ENCODE measurements around the gene MRPS31. TPM values are rescaled to one million over a fixed set of nuclear protein-coding genes. Genes with fewer than 3 reads are reported as not detected.
A peak's percentile ranks its signal among the peaks of the same experiment; 100 is the strongest.

The MRPS31 gene
- total RNA-seq, 2 donors from 2014 or later: 32.0 to 38.7 TPM

DNA sequence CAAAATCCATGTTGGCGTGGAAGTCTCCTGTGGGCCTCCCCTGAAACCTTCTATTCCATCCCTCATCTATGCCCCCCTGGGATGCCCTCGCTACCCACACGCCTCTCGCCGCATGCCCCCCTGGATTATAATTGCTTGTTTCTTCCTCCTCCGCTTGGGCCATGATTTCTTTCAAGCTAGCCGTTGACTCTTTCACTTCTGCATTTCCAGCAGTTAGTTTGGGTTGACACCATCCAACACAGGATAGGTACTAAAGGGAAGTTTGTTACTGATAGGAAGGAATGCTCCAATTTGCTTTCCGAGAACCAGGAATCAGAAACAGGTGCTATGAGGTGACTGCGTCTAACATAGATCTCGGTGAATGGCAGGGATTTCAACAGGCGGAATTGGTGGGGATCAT, 10.7 kb upstream of the MRPS31 start:
- Histone ChIP-seq H3K4me1 (ENCODE audit: control insufficient read depth, insufficient read depth, low read length) (no peaks in the 10 kb centered on the region), H3K27me3 (ENCODE audit: control insufficient read depth, insufficient read depth, low read length, poor library complexity, severe bottlenecking) (no peaks in the 10 kb centered on the region), H3K9me3 (ENCODE audit: control insufficient read depth, low read length) (no peaks in the 10 kb centered on the region), H3K9ac (ENCODE audit: extremely low read depth, low read length, poor library complexity, severe bottlenecking) (no peak overlapping the region), H3K4me3 (ENCODE audit: low read length) (no peak overlapping the region), H3K27ac (ENCODE audit: low read depth, low read length) (no peak overlapping the region), H3K36me3 (ENCODE audit: control insufficient read depth, insufficient read depth, low read length) (no peaks in the 10 kb centered on the region)
- no peaks in the 10 kb centered on the region for H3K9me3 Mint-ChIP-seq
- WGBS, 2 experiments (ENCODE audit: insufficient coverage in 1 of 2, insufficient read length in 1 of 2): 94 to 97% methylated on average over 7 to 11 of the region's 11 CpGs
- no peak for DNase-seq
- no peak overlapping the region for H3K27ac Mint-ChIP-seq
- no peaks in the 10 kb centered on the region for H3K27me3 Mint-ChIP-seq (ENCODE audit: insufficient read depth)
- TF ChIP-seq, protein P1, sequence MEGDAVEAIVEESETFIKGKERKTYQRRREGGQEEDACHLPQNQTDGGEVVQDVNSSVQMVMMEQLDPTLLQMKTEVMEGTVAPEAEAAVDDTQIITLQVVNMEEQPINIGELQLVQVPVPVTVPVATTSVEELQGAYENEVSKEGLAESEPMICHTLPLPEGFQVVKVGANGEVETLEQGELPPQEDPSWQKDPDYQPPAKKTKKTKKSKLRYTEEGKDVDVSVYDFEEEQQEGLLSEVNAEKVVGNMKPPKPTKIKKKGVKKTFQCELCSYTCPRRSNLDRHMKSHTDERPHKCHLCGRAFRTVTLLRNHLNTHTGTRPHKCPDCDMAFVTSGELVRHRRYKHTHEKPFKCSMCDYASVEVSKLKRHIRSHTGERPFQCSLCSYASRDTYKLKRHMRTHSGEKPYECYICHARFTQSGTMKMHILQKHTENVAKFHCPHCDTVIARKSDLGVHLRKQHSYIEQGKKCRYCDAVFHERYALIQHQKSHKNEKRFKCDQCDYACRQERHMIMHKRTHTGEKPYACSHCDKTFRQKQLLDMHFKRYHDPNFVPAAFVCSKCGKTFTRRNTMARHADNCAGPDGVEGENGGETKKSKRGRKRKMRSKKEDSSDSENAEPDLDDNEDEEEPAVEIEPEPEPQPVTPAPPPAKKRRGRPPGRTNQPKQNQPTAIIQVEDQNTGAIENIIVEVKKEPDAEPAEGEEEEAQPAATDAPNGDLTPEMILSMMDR (conservative IDR thresholded peaks at IDR 0.05): no peak
- H3K36me3 Mint-ChIP-seq (ENCODE audit: low read depth): no peaks in the 10 kb centered on the region
- no peak overlapping the region for H3K4me3 Mint-ChIP-seq
- H3K4me1 Mint-ChIP-seq: peaks cover 6% of the 10 kb centered on the region

GRCh38 chr13:40780822-40781401, 9.9 kb upstream of the MRPS31 start:
- TF ChIP-seq, protein P1 (conservative IDR thresholded peaks at IDR 0.05): peak; percentile 43
- H3K4me1 Mint-ChIP-seq: peaks cover 6% of the 10 kb centered on the region
- H3K4me3 ChIP-seq (ENCODE audit: low read length): no peak overlapping the region
- no peaks in the 10 kb centered on the region for H3K27me3 Mint-ChIP-seq (ENCODE audit: insufficient read depth)
- no peak overlapping the region for H3K4me3 Mint-ChIP-seq
- no peaks in the 10 kb centered on the region for H3K9me3 Mint-ChIP-seq
- H3K4me1 ChIP-seq (ENCODE audit: control insufficient read depth, insufficient read depth, low read length): no peaks in the 10 kb centered on the region
- 79 to 84% methylated on average over 7 to 14 of the region's 14 CpGs for WGBS, 2 experiments (ENCODE audit: insufficient coverage in 1 of 2, insufficient read length in 1 of 2)
- no peaks in the 10 kb centered on the region for H3K27me3 ChIP-seq (ENCODE audit: control insufficient read depth, insufficient read depth, low read length, poor library complexity, severe bottlenecking)
- H3K27ac Mint-ChIP-seq: no peak overlapping the region
- H3K9ac ChIP-seq (ENCODE audit: extremely low read depth, low read length, poor library complexity, severe bottlenecking): no peak overlapping the region
- H3K36me3 Mint-ChIP-seq (ENCODE audit: low read depth): no peaks in the 10 kb centered on the region
- no peaks in the 10 kb centered on the region for H3K9me3 ChIP-seq (ENCODE audit: control insufficient read depth, low read length)
- no peaks in the 10 kb centered on the region for H3K36me3 ChIP-seq (ENCODE audit: control insufficient read depth, insufficient read depth, low read length)
- no peak overlapping the region for H3K27ac ChIP-seq (ENCODE audit: low read depth, low read length)
- DNase-seq: peak; percentile 58

- Histone ChIP-seq H3K27ac (ENCODE audit: low read depth, low read length) (no peak overlapping the region), H3K9me3 (ENCODE audit: control insufficient read depth, low read length) (no peaks in the 10 kb centered on the region), H3K4me1 (ENCODE audit: control insufficient read depth, insufficient read depth, low read length) (no peaks in the 10 kb centered on the region), H3K36me3 (ENCODE audit: control insufficient read depth, insufficient read depth, low read length) (no peaks in the 10 kb centered on the region), H3K9ac (ENCODE audit: extremely low read depth, low read length, poor library complexity, severe bottlenecking) (no peak overlapping the region), H3K27me3 (ENCODE audit: control insufficient read depth, insufficient read depth, low read length, poor library complexity, severe bottlenecking) (no peaks in the 10 kb centered on the region), H3K4me3 (ENCODE audit: low read length) (no peak overlapping the region)
- Mint-ChIP-seq H3K27ac (no peak overlapping the region), H3K36me3 (ENCODE audit: low read depth) (no peaks in the 10 kb centered on the region), H3K27me3 (ENCODE audit: insufficient read depth) (no peaks in the 10 kb centered on the region), H3K9me3 (no peaks in the 10 kb centered on the region), H3K4me1 (peaks cover 6% of the 10 kb centered on the region), H3K4me3 (no peak overlapping the region)
- no peak for DNase-seq
- TF ChIP-seq, protein P1 (conservative IDR thresholded peaks at IDR 0.05): no peak
- 94 to 96% methylated on average over 2 to 3 of the region's 5 CpGs for WGBS, 2 experiments (ENCODE audit: insufficient coverage in 1 of 2, insufficient read length in 1 of 2)
Measured at GRCh38 chr13:40779796-40780285, 8.9 kb upstream of the MRPS31 start.

All from endodermal cell (in vitro differentiated cells).